ENCODE data around the gene TBC1D22B.

Gene TBC1D22B

GRCh38 chr6:37239526-37239925 is 18.0 kb upstream of the TBC1D22B start:
- H3F3A ChIP-seq (ENCODE audit: insufficient read depth) = no peaks in the 10 kb centered on the region
- TF ChIP-seq, protein P1, sequence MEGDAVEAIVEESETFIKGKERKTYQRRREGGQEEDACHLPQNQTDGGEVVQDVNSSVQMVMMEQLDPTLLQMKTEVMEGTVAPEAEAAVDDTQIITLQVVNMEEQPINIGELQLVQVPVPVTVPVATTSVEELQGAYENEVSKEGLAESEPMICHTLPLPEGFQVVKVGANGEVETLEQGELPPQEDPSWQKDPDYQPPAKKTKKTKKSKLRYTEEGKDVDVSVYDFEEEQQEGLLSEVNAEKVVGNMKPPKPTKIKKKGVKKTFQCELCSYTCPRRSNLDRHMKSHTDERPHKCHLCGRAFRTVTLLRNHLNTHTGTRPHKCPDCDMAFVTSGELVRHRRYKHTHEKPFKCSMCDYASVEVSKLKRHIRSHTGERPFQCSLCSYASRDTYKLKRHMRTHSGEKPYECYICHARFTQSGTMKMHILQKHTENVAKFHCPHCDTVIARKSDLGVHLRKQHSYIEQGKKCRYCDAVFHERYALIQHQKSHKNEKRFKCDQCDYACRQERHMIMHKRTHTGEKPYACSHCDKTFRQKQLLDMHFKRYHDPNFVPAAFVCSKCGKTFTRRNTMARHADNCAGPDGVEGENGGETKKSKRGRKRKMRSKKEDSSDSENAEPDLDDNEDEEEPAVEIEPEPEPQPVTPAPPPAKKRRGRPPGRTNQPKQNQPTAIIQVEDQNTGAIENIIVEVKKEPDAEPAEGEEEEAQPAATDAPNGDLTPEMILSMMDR (IDR thresholded peaks at IDR 0.05; ENCODE audit: insufficient read depth, low read length, poor library complexity, severe bottlenecking) = no peak
- TF ChIP-seq EZH2phosphoT487 (conservative IDR thresholded peaks at IDR 0.05; ENCODE audit: low read length) = no peak
- H4K20me1 ChIP-seq (ENCODE audit: low read depth, low read length) = no peaks in the 10 kb centered on the region
- no peak overlapping the region for H3K4me2 ChIP-seq (ENCODE audit: low read depth, low read length, poor library complexity, severe bottlenecking)
- H3K27me3 ChIP-seq (ENCODE audit: low read length) = no peaks in the 10 kb centered on the region
- no peaks in the 10 kb centered on the region for H3K36me3 ChIP-seq (ENCODE audit: low read length)
- H3K79me2 ChIP-seq (ENCODE audit: insufficient read depth, low read length) = no peaks in the 10 kb centered on the region
- no peak overlapping the region for H2AFZ ChIP-seq (ENCODE audit: low read depth, low read length, severe bottlenecking)
- H3K4me3 ChIP-seq (ENCODE audit: insufficient read depth, low read length, poor library complexity, severe bottlenecking) = no peak overlapping the region
- no peaks in the 10 kb centered on the region for H3K9me3 ChIP-seq (ENCODE audit: insufficient read depth, low read length)
- no peak overlapping the region for H3K27ac ChIP-seq (ENCODE audit: low read depth, low read length)
- no peak overlapping the region for H3K9ac ChIP-seq (ENCODE audit: low read length)
- H3K9me2 ChIP-seq (replicated peaks; ENCODE audit: insufficient read depth, low read length) = no peaks in the 10 kb centered on the region

DNA sequence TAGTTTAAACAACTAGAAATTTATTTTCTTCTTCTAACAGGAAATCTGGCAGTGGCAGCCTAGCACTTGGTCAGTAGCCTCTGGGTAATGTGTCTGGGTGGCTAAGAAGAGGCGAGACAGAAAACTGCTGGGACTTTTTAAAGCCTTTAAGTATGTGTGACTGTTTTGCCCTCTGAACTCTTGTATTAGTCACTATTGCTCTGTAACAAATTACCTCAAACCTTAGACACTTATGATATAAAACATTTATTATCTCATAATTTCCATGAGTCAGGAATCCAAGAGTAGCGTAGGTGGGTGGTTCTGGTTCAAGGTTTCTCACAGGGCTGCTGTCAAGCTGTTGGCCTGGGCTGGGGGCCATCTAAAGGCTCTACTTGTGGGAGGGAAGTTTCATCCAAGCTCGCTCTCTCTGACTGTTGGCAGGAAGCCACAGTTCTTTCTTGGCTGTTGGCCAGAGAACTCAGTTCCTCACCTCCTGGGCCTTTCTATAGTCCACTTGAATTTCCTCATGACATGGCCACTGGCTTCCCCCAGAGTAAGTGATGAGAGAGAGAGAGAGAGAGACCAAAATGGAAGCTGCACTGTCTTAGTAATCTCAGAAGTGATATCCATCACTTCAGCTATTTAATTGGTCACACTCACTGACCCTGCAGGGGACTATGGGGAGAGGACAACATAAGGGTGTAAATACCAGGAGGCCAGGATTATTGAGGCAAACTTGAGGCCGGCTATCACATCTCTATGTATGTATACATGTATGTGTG is 17.4 kb upstream of the TBC1D22B start:
- Histone ChIP-seq H3K27me3 (ENCODE audit: low read length) (no peaks in the 10 kb centered on the region), H3K9me3 (ENCODE audit: insufficient read depth, low read length) (no peaks in the 10 kb centered on the region), H3K9me2 (replicated peaks; ENCODE audit: insufficient read depth, low read length) (no peaks in the 10 kb centered on the region), H3F3A (ENCODE audit: insufficient read depth) (no peaks in the 10 kb centered on the region), H3K4me3 (ENCODE audit: insufficient read depth, low read length, poor library complexity, severe bottlenecking) (no peak overlapping the region), H3K79me2 (ENCODE audit: insufficient read depth, low read length) (no peaks in the 10 kb centered on the region), H4K20me1 (ENCODE audit: low read depth, low read length) (no peaks in the 10 kb centered on the region), H3K27ac (ENCODE audit: low read depth, low read length) (no peak overlapping the region), H2AFZ (ENCODE audit: low read depth, low read length, severe bottlenecking) (no peak overlapping the region), H3K4me2 (ENCODE audit: low read depth, low read length, poor library complexity, severe bottlenecking) (no peak overlapping the region), H3K9ac (ENCODE audit: low read length) (no peak overlapping the region), H3K36me3 (ENCODE audit: low read length) (no peaks in the 10 kb centered on the region)
- TF ChIP-seq, protein P1 (IDR thresholded peaks at IDR 0.05; ENCODE audit: insufficient read depth, low read length, poor library complexity, severe bottlenecking) = no peak
- no peak for TF ChIP-seq EZH2phosphoT487 (conservative IDR thresholded peaks at IDR 0.05; ENCODE audit: low read length)

GRCh38 chr6:37241131-37241530 is 16.4 kb upstream of the TBC1D22B start:
- H3K4me2 ChIP-seq (ENCODE audit: low read depth, low read length, poor library complexity, severe bottlenecking) = no peak overlapping the region
- H3K9me3 ChIP-seq (ENCODE audit: insufficient read depth, low read length) = no peaks in the 10 kb centered on the region
- no peaks in the 10 kb centered on the region for H4K20me1 ChIP-seq (ENCODE audit: low read depth, low read length)
- no peak overlapping the region for H3K27ac ChIP-seq (ENCODE audit: low read depth, low read length)
- H3K4me3 ChIP-seq (ENCODE audit: insufficient read depth, low read length, poor library complexity, severe bottlenecking) = no peak overlapping the region
- H3K36me3 ChIP-seq (ENCODE audit: low read length) = no peaks in the 10 kb centered on the region
- no peaks in the 10 kb centered on the region for H3F3A ChIP-seq (ENCODE audit: insufficient read depth)
- H2AFZ ChIP-seq (ENCODE audit: low read depth, low read length, severe bottlenecking) = no peak overlapping the region
- H3K9ac ChIP-seq (ENCODE audit: low read length) = no peak overlapping the region
- no peaks in the 10 kb centered on the region for H3K27me3 ChIP-seq (ENCODE audit: low read length)
- TF ChIP-seq, protein P1 (IDR thresholded peaks at IDR 0.05; ENCODE audit: insufficient read depth, low read length, poor library complexity, severe bottlenecking) = no peak
- TF ChIP-seq EZH2phosphoT487 (conservative IDR thresholded peaks at IDR 0.05; ENCODE audit: low read length) = no peak
- H3K9me2 ChIP-seq (replicated peaks; ENCODE audit: insufficient read depth, low read length) = no peaks in the 10 kb centered on the region
- no peaks in the 10 kb centered on the region for H3K79me2 ChIP-seq (ENCODE audit: insufficient read depth, low read length)

All from SU-DHL-6 (cell line).